ENCODE data around the gene LTB.

GRCh38 chr6:31558318-31558625 is 24.0 kb downstream of the LTB start:
- no peak for TF ChIP-seq CTCF (IDR thresholded peaks at IDR 0.05; ENCODE audit: low read depth, low read length)
- no peak for TF ChIP-seq POLR2A (IDR thresholded peaks at IDR 0.05; ENCODE audit: extremely low read depth, insufficient read length)
